RWPE2 (cell line): Measurements from ENCODE around the gene TMEM50B.
A peak's percentile ranks its signal among the peaks of the same experiment; 100 is the strongest.

Source experiments
- ATAC-seq: fragments of 200-7000 bp; cut with Tn5 transposase; 3 replicates; pipeline ENCODE4 v1.9.1; 2021; ENCODE audit warnings: low read depth
- DNase-seq: peaks from one replicate; pipeline ENCODE4 v3.0.0-alpha.2; 2020; ENCODE audit warnings: low spot score
- H3K27ac ChIP-seq: fragments of 450-650 bp; 2 replicates; pipeline ENCODE4 v1.5.1; 2017; ENCODE audit warnings: mild to moderate bottlenecking; ENCODE audit not compliant: poor library complexity, severe bottlenecking
- H3K27me3 ChIP-seq: fragments of 250-450 bp; sonication (Bioruptor Pico); 2 replicates; pipeline ENCODE4 v1.5.1; 2021; ENCODE audit warnings: mild to moderate bottlenecking, moderate library complexity; ENCODE audit not compliant: insufficient read depth, poor library complexity, severe bottlenecking
- H3K36me3 ChIP-seq: fragments of 250-450 bp; sonication (Bioruptor Pico); 2 replicates; pipeline ENCODE4 v1.5.1; 2020; ENCODE audit warnings: low read depth, mild to moderate bottlenecking, moderate library complexity
- H3K4me1 ChIP-seq: fragments of 250-450 bp; sonication (Bioruptor Pico); 2 replicates; pipeline ENCODE4 v1.5.1; 2021; ENCODE audit warnings: mild to moderate bottlenecking, moderate library complexity; ENCODE audit not compliant: insufficient read depth, poor library complexity, severe bottlenecking
- H3K4me3 ChIP-seq: fragments of 250-450 bp; sonication (Bioruptor Pico); 2 replicates; pipeline ENCODE4 v1.5.1; 2021; ENCODE audit warnings: mild to moderate bottlenecking, moderate library complexity; ENCODE audit not compliant: severe bottlenecking
- H3K9me3 ChIP-seq: fragments of 250-450 bp; sonication (Bioruptor Pico); 2 replicates; pipeline ENCODE4 v1.5.1; 2021; ENCODE audit warnings: mild to moderate bottlenecking, moderate library complexity; ENCODE audit not compliant: severe bottlenecking
- CTCF ChIP-seq: fragments of 450-650 bp; IDR thresholded peaks from one replicate; pipeline ENCODE4 v1.5.1; 2017; ENCODE audit warnings: mild to moderate bottlenecking, moderate library complexity; ENCODE audit not compliant: poor library complexity, severe bottlenecking

TMEM50B gene

GRCh38 chr21:33402001-33402979 is 77.5 kb downstream of the TMEM50B start:
- TF ChIP-seq CTCF = no peak
- peak overlapping the region; percentile 63 for H3K4me3 ChIP-seq
- H3K4me1 ChIP-seq = peaks cover 3% of the 10 kb centered on the region
- no peaks in the 10 kb centered on the region for H3K36me3 ChIP-seq
- no peaks in the 10 kb centered on the region for H3K9me3 ChIP-seq
- no peaks in the 10 kb centered on the region for H3K27me3 ChIP-seq
- no peak for DNase-seq
- peak overlapping the region; percentile 81 for H3K27ac ChIP-seq
- ATAC-seq = peak; percentile 40

GRCh38 chr21:33401630-33401992 is 78.2 kb downstream of the TMEM50B start:
- ATAC-seq (no peak), DNase-seq (no peak)
- Histone ChIP-seq H3K9me3 (no peaks in the 10 kb centered on the region), H3K4me1 (peaks cover 3% of the 10 kb centered on the region), H3K27me3 (no peaks in the 10 kb centered on the region), H3K27ac (no peak overlapping the region), H3K4me3 (no peak overlapping the region), H3K36me3 (no peaks in the 10 kb centered on the region)
- no peak for TF ChIP-seq CTCF
